Endothelial cell (in vitro differentiated cells): ENCODE measurements around the gene ESYT1. TPM values are rescaled to one million over a fixed set of nuclear protein-coding genes. Genes with fewer than 3 reads are reported as not detected.

Source experiments
- DNase-seq: peaks from one replicate; pipeline ENCODE4 v3.0.0; 2021; ENCODE audit warnings: low spot score
- H3K27ac Mint-ChIP-seq: one replicate; pipeline ENCODE4 v1.8.0; 2021; ENCODE audit warnings: mixed read lengths, inconsistent platforms; ENCODE audit not compliant: unreplicated experiment
- H3K27me3 Mint-ChIP-seq: one replicate; pipeline ENCODE4 v1.8.0; 2021; ENCODE audit warnings: mild to moderate bottlenecking, moderate library complexity, mixed read lengths, inconsistent platforms; ENCODE audit not compliant: unreplicated experiment
- H3K36me3 Mint-ChIP-seq: one replicate; pipeline ENCODE4 v1.8.0; 2021; ENCODE audit warnings: mild to moderate bottlenecking, low read depth, mixed read lengths, inconsistent platforms; ENCODE audit not compliant: unreplicated experiment
- H3K4me1 Mint-ChIP-seq: one replicate; pipeline ENCODE4 v1.8.0; 2021; ENCODE audit warnings: mild to moderate bottlenecking, mixed read lengths, inconsistent platforms; ENCODE audit not compliant: unreplicated experiment
- H3K4me3 Mint-ChIP-seq: one replicate; pipeline ENCODE4 v1.8.0; 2021; ENCODE audit warnings: mild to moderate bottlenecking, mixed read lengths, inconsistent platforms; ENCODE audit not compliant: unreplicated experiment
- H3K9me3 Mint-ChIP-seq: one replicate; pipeline ENCODE4 v1.8.0; 2021; ENCODE audit warnings: mixed read lengths, inconsistent platforms; ENCODE audit not compliant: unreplicated experiment
- total RNA-seq: library from RNA; stranded (reverse); fragmentation: NEBNext Ultra II Directional; extraction: Animal tissue kit (Norgen Biotek cat#: 25700); gene quantifications from one replicate; pipeline ENCODE4 v1.2.1, GENCODE V29; 2021; ENCODE audit not compliant: unreplicated experiment
- TF ChIP-seq, protein P1 (sequence below): fragments of 200-600 bp; sonication (generic); IDR thresholded peaks from one replicate; pipeline ENCODE4 v1.5.0; 2021; ENCODE audit warnings: antibody characterized with exemption; ENCODE audit not compliant: unreplicated experiment

The ESYT1 gene
- total RNA-seq, 1 donor from 2014 or later: 302 TPM

GRCh38 chr12:56104815-56105608 is 23.1 kb upstream of the ESYT1 start:
- Mint-ChIP-seq H3K4me1 (peaks cover 27% of the 10 kb centered on the region), H3K4me3 (peak overlapping the region; percentile 100), H3K27me3 (peaks cover 6% of the 10 kb centered on the region), H3K27ac (peak overlapping the region; percentile 89), H3K36me3 (peaks cover 13% of the 10 kb centered on the region), H3K9me3 (no peaks in the 10 kb centered on the region)
- DNase-seq: peak; percentile 36
- TF ChIP-seq, protein P1, sequence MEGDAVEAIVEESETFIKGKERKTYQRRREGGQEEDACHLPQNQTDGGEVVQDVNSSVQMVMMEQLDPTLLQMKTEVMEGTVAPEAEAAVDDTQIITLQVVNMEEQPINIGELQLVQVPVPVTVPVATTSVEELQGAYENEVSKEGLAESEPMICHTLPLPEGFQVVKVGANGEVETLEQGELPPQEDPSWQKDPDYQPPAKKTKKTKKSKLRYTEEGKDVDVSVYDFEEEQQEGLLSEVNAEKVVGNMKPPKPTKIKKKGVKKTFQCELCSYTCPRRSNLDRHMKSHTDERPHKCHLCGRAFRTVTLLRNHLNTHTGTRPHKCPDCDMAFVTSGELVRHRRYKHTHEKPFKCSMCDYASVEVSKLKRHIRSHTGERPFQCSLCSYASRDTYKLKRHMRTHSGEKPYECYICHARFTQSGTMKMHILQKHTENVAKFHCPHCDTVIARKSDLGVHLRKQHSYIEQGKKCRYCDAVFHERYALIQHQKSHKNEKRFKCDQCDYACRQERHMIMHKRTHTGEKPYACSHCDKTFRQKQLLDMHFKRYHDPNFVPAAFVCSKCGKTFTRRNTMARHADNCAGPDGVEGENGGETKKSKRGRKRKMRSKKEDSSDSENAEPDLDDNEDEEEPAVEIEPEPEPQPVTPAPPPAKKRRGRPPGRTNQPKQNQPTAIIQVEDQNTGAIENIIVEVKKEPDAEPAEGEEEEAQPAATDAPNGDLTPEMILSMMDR: no peak

GRCh38 chr12:56105609-56105902 is 22.5 kb upstream of the ESYT1 start:
- peak overlapping the region; percentile 80 for H3K27ac Mint-ChIP-seq
- DNase-seq: no peak
- peaks cover 6% of the 10 kb centered on the region for H3K27me3 Mint-ChIP-seq
- H3K9me3 Mint-ChIP-seq: no peaks in the 10 kb centered on the region
- H3K4me3 Mint-ChIP-seq: peak overlapping the region; percentile 100
- peaks cover 18% of the 10 kb centered on the region for H3K36me3 Mint-ChIP-seq
- peaks cover 27% of the 10 kb centered on the region for H3K4me1 Mint-ChIP-seq
- TF ChIP-seq, protein P1: no peak

DNA sequence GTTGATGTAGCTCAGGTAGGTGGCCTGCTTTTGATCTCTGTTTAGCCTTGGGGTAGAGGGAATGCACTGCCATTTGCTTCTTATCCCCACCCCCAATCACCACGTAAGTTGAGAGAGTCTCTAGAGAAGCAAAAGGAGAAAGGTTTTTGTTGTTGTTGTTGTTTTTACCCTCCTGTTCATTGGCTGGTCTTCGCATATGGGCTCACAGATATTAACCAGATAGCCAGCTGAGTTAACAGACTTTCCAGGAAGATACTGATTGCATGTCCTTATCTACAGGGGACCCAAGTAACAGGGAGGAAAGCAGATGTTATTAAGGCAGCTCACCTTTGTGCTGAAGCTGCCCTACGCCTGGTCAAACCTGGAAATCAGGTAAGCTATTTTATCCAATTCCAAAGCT is 20.8 kb upstream of the ESYT1 start:
- H3K9me3 Mint-ChIP-seq: no peaks in the 10 kb centered on the region
- no peak for DNase-seq
- H3K27me3 Mint-ChIP-seq: peaks cover 4% of the 10 kb centered on the region
- peak overlapping the region; percentile 7 for H3K4me3 Mint-ChIP-seq
- TF ChIP-seq, protein P1: no peak
- H3K36me3 Mint-ChIP-seq: peaks cover 25% of the 10 kb centered on the region
- H3K27ac Mint-ChIP-seq: no peak overlapping the region
- peaks cover 27% of the 10 kb centered on the region for H3K4me1 Mint-ChIP-seq

DNA sequence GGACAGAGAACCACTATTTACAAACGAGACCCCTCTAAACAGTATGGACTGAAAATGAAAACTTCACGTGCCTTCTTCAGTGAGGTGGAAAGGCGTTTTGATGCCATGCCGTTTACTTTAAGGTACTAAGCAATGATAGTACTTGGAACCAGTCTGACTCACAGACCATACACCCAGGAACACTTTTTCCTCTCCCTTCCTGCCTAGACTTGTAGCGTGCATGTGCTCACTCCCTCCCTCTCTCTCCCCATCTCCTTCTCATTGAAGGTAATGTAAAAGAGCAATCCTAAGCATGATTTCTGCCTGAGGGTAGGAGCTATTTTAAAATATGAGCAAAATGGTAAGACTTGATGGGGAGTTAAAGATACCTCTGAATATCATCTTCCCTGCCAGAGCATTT is 17.5 kb upstream of the ESYT1 start:
- TF ChIP-seq, protein P1: no peak
- peak overlapping the region; percentile 79 for H3K4me3 Mint-ChIP-seq
- DNase-seq: no peak
- H3K27me3 Mint-ChIP-seq: peaks cover 4% of the 10 kb centered on the region
- H3K27ac Mint-ChIP-seq: no peak overlapping the region
- peaks cover 2% of the 10 kb centered on the region for H3K4me1 Mint-ChIP-seq
- no peaks in the 10 kb centered on the region for H3K9me3 Mint-ChIP-seq
- H3K36me3 Mint-ChIP-seq: peaks cover 38% of the 10 kb centered on the region

DNA sequence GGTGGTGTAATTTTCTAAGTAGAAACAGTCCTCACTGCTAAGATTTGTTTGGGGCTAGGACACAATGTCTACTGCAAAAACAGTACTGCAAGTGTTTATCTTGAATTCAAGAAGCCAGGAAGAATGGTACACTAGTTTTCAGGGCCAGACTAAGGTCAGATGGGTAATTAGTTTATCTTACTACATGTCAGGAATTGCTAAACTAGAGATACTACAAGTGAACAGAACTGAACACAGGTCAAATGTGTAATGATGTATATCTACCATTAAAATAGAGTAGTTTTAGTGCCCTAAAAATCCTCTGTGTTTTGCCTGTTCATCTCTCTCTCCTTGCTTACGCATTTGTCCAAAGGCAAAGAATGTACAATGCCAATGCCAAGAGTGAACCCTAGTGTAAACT is 14.0 kb upstream of the ESYT1 start:
- peaks cover 24% of the 10 kb centered on the region for H3K4me1 Mint-ChIP-seq
- H3K27ac Mint-ChIP-seq: peak overlapping the region; percentile 32

More for the DNA sequence above, 14.0 kb upstream of the ESYT1 start:
- TF ChIP-seq, protein P1: no peak
- Mint-ChIP-seq H3K9me3 (no peaks in the 10 kb centered on the region), H3K27me3 (peaks cover 23% of the 10 kb centered on the region), H3K4me3 (no peak overlapping the region), H3K36me3 (peaks cover 60% of the 10 kb centered on the region)
- DNase-seq: no peak
